ENCODE results near the gene TMCC1.

The TMCC1 gene

DNA sequence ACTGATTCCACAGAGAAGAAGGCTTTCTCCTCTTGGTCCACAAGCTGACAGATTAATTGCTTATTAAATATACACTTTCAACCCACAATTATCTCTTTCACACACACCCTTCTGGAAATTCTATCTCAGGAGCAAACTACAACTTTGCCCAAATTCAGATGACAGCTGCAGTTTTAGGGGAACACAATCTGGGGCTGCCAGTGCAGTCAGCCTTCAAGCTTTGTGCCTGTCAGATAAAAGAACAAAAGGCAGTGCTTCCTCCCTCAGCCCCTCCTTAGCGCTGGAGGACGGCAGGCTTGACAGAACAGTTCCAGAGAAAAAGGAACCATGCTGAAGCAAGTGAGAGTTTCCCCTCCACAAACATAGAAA, 99.6 kb downstream of the TMCC1 start:
- peak; percentile 21 for DNase-seq (ENCODE audit: low spot score)
- ChIA-PET POLR2A (ENCODE audit: low non-redundant PET) (interaction anchor here (0.5 kb wide), 1 partner anchor 1241 kb away, joined by 3 read pairs; no protein-coding TSS in a partner anchor), CTCF (interaction anchor here (0.5 to 1.3 kb wide), 3 partner anchors 31 to 130 kb away, joined by 3 to 8 read pairs (median 3); no protein-coding TSS in a partner anchor)
- peak overlapping the region; percentile 97 for H3K27ac ChIP-seq
- TF ChIP-seq, protein P1, sequence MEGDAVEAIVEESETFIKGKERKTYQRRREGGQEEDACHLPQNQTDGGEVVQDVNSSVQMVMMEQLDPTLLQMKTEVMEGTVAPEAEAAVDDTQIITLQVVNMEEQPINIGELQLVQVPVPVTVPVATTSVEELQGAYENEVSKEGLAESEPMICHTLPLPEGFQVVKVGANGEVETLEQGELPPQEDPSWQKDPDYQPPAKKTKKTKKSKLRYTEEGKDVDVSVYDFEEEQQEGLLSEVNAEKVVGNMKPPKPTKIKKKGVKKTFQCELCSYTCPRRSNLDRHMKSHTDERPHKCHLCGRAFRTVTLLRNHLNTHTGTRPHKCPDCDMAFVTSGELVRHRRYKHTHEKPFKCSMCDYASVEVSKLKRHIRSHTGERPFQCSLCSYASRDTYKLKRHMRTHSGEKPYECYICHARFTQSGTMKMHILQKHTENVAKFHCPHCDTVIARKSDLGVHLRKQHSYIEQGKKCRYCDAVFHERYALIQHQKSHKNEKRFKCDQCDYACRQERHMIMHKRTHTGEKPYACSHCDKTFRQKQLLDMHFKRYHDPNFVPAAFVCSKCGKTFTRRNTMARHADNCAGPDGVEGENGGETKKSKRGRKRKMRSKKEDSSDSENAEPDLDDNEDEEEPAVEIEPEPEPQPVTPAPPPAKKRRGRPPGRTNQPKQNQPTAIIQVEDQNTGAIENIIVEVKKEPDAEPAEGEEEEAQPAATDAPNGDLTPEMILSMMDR (conservative IDR thresholded peaks at IDR 0.05; ENCODE audit: low read depth), result no peak

DNA sequence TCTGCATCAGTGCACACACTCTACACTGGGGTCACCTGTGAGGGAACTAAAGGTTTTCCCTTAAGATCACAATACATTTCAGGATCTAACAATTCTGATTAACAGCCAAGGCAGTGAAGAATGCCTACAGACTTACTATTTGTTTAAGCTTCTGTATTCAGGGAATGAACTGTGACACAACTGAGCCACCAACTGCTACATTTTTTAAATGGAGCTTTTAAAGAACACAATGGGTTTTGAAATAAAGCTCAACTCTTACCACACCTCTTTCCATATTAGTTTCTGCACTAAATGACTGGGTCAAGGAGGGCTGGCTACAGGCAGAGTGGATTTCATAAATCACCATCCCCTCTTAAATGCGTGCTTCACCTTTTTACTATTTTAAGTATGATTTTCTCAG, 100.2 kb downstream of the TMCC1 start:
- ChIA-PET CTCF (interaction anchor here (1.3 kb wide), 1 partner anchor 31 kb away, joined by 3 read pairs; no protein-coding TSS in a partner anchor), POLR2A (ENCODE audit: low non-redundant PET) (no interaction called here)
- TF ChIP-seq, protein P1 (conservative IDR thresholded peaks at IDR 0.05; ENCODE audit: low read depth), result no peak
- peak; percentile 6 for DNase-seq (ENCODE audit: low spot score)
- H3K27ac ChIP-seq, result no peak overlapping the region

DNA sequence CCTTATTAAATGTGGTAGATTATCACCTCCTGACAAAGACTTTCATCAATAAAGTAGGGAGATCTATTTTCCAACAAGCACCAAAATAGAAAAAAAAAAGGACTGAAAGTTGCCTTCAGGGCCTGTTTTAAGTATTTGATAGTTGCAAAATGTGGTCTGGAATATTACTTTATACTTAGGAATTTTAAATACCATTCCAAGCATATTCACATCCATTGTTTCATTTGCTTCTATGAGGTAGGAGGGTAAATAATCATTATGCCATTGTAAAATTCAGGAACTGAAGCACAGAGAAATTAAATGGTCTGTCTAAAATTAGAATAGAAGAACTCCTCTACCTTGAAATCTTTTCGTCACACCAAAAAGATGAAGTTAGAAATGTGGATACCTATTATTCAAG, 110.0 kb downstream of the TMCC1 start:
- POLR2A ChIA-PET (ENCODE audit: low non-redundant PET), result no interaction called here
- H3K27ac ChIP-seq, result no peak overlapping the region
- TF ChIP-seq, protein P1 (conservative IDR thresholded peaks at IDR 0.05; ENCODE audit: low read depth), result no peak
- CTCF ChIA-PET, result interaction anchor here (1.1 kb wide), 1 partner anchor 14 kb away, joined by 5 read pairs; no protein-coding TSS in a partner anchor
- no peak for DNase-seq (ENCODE audit: low spot score)

DNA sequence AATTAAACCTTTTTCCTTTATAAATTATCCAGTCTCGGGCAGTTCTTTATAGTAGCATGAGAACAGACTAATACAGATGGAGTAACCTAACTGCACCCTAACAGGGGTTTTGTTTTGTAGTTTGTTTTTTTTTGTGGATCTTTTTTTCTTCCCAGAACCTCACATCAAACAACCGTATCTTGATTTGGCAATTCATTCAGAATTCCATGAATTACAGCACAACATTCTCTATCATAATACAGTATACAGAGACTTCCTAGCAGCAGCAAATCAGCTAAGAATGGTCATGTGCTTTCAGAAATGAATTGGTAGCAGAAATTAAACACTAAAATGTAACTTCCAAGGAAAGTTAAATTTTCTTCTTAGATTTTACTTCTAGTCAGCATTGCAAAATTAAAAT, 114.6 kb downstream of the TMCC1 start:
- POLR2A ChIA-PET (ENCODE audit: low non-redundant PET), result no interaction called here
- CTCF ChIA-PET, result no interaction called here
- TF ChIP-seq, protein P1 (conservative IDR thresholded peaks at IDR 0.05; ENCODE audit: low read depth), result no peak
- DNase-seq (ENCODE audit: low spot score), result no peak
- H3K27ac ChIP-seq, result no peak overlapping the region

DNA sequence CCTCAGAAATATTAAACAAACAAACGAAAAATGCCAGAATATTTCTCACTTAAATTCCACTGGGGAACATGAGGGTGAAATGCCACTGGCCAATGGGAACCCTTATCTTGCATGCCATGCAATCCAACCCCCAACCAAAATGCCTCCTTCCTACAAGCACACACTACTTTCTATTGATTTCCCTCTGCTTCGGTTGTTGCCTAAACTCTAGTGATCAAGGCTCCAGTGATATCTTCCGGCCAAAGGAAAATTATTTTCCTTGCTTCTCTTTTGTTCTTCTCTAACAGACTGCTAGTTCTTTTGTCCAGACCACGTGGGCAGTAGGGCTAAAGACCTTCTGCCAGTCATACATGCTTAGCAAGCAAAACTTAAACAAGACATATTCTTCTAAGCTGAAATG, 115.7 kb downstream of the TMCC1 start:
- TF ChIP-seq, protein P1 (conservative IDR thresholded peaks at IDR 0.05; ENCODE audit: low read depth), result no peak
- no peak for DNase-seq (ENCODE audit: low spot score)
- POLR2A ChIA-PET (ENCODE audit: low non-redundant PET), result no interaction called here
- no peak overlapping the region for H3K27ac ChIP-seq
- CTCF ChIA-PET, result no interaction called here

DNA sequence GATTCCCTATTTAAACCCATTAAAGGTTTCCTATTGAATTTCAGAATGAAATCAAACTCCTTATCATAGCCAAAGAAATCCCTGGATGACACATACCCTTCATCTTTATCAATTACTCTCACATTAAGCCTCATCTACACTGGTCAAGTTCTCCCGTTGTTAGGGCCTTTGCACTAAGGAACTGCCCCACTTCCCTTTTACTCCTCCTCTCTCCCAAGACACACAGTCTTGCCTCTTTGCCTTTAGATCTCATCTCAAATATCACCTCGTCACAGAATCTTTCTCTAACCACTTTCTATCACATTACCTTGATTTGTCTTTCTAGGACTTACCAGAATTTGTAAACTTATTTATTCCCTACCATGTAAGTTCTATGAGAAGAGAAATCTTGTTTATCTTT, 117.6 kb downstream of the TMCC1 start:
- ChIA-PET POLR2A (ENCODE audit: low non-redundant PET) (no interaction called here), CTCF (no interaction called here)
- DNase-seq (ENCODE audit: low spot score), result no peak
- H3K27ac ChIP-seq, result no peak overlapping the region
- TF ChIP-seq, protein P1 (conservative IDR thresholded peaks at IDR 0.05; ENCODE audit: low read depth), result no peak

Data from RWPE1 (cell line).